ENCODE data around the gene ELOVL1.
A peak's percentile ranks its signal among the peaks of the same experiment; 100 is the strongest.

ELOVL1 gene

DNA sequence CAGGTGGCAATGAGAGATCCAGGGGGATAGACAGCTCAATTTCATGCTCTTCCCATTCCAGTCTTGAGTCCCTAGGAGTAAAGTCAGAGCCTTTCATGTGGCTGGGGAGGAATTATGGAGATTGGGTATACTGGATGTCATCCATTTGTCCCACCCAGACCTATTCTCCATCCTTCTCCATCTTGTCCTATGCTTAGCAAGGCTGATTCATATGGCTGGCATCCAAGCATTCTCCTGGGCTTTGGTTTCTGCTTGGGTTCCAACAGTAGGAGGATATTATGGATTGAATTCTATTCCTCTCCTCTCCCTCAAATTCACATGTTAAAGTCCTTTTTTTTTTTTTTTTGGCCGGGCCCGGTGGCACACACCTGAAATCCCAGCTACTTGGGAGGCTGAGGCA is 12.9 kb downstream of the ELOVL1 start:
- DNase-seq (ENCODE audit: low read depth, low spot score): no peak

DNA sequence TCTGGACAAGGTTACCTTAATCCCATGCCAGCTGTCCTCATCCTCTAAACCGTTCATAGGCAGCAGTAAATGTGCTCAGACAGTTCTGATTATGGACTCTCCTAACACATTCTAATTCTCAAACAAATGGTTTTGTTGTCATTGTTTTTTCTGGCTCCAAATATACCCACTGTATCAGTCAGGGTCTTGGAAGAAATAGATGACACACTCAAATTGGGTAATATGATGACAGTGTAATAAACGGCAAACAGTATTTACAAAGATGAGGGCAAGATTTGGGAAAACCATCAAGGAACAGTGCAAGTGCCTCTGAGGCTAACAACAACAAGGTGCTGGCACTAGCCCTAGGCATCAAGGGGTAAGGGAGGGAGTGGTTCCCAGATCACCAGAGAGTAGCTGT is 13.3 kb downstream of the ELOVL1 start:
- no peak for DNase-seq (ENCODE audit: low read depth, low spot score)

DNA sequence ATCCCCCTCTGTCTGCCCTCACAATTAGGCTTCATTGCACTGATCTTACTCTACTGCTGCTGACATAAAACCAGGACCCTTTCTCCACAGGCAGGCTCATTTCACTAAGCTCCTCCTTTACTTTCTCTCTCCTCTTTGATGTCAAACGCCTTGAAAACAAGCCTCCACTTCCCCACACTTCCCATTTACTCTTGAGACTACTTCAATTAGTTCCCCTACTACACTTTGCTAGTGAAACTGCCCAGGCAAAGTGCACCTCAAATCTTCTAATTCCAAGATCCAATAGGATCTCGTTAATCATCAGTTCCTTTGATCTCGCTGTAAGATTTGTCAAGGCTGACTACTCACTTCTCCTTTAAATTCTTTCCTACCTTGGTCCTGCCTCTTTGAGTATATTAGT is 14.9 kb downstream of the ELOVL1 start:
- DNase-seq (ENCODE audit: low read depth, low spot score): no peak

DNA sequence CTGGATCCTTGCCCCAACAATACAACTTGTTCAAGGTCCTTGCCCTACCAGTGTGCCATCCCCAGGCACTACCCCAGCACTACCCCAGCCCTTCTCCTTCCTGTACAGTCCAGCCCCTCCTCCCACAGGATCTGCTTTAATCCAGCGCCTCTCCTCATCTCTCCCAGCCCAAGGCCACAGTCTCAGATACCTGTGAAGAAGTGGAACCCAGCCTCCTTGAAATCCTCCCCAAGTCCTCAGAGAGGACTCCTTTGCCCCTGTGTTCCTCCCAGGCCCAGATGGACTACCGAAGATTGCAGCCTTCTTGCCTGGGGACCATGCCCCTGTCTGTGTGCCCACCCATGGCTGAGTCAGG is 15.5 kb downstream of the ELOVL1 start:
- no peak for DNase-seq (ENCODE audit: low read depth, low spot score)

DNA sequence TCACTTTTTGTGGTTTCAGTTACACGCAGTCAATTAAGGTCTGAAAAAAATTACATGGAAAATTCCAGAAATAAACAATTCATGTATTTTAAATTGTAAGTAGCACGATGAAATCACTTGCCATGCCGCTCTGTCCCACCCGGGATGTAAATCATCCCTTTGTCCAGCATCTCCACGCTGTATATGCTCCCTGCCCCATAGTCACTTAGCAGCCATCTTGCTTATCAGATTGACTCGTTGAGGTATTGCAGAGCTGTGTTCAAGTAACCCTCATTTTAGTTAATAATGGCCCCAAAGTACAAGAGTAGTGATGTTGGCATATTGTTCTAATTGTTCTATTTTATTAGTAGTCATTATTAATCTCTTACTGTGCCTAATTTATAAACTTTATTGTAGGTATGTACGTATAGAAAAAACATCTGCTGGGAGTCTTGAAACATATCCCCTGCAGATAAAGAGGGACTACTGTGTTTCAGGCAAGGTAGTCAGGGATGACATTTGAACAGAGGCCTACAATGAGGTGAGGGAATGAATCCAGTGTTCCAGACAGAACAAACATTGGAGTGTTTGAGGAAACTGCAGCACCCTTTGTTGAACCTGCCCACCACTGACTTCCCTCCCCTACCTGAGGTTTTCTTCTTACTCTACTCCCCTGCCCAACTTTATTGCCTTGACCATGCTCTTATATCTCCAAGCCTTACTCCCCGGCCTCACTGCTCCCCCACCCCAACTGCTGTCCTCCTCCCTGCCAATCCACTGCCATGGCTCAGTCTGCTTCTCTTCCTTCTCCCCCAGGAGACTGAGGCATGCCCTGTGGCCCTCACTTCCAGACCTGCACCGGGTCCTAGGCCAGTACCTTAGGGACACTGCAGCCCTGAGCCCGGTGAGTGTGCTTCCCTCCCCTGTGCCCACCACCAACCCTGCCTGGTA is 16.1 kb downstream of the ELOVL1 start:
- DNase-seq (ENCODE audit: low read depth, low spot score): no peak

DNA sequence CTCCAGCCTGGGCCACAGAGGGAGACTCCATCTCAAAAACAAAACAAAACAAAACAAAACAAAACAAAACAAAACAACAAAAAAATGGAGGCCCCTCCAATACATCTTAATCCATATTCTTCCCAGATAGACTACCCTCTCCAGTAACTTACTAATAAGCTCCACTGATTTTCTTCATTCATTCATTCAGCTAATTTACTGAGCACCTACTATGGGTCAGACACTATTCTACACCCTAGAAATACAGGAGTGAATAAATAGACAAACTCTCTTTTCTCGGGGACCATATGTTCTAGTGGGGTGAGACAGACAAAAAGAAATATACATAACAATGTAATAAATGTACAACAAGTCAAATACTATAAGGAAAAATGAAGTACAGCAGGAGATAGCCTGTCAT is 16.8 kb downstream of the ELOVL1 start:
- DNase-seq (ENCODE audit: low read depth, low spot score): no peak

DNA sequence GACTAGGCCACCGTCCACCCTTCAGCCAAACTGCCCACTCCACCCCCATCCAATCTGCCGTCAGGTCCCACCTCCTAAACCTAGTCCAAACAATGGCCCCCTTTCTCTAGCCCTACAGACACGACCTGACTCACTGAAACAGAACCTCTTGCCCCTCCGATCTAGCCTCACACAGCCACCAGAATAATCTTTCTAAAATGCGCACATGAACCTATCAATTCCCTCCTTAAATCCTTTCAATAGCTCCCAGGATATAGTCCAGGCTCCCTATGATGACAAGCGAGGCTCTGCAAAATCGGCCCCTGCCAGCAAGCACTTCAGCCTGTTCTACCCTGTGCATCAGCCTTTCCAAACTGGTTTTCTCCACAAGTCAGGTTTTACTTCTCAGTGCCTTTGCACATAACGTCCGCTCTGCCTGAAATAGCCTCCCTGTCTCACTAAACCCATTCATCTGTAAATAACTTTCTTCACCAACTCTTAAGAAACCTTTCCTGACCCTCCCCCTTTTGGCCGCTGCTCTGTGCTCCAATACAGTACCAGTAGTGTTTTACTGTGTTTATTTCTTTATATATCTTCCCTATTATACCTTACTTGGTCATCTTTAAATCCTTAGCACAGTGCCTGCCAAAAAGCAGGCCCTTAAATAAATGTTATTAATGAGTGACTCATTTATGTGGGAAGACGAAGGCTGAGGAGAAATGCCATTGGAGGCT is 18.1 kb downstream of the ELOVL1 start:
- DNase-seq (ENCODE audit: low read depth, low spot score): no peak

DNA sequence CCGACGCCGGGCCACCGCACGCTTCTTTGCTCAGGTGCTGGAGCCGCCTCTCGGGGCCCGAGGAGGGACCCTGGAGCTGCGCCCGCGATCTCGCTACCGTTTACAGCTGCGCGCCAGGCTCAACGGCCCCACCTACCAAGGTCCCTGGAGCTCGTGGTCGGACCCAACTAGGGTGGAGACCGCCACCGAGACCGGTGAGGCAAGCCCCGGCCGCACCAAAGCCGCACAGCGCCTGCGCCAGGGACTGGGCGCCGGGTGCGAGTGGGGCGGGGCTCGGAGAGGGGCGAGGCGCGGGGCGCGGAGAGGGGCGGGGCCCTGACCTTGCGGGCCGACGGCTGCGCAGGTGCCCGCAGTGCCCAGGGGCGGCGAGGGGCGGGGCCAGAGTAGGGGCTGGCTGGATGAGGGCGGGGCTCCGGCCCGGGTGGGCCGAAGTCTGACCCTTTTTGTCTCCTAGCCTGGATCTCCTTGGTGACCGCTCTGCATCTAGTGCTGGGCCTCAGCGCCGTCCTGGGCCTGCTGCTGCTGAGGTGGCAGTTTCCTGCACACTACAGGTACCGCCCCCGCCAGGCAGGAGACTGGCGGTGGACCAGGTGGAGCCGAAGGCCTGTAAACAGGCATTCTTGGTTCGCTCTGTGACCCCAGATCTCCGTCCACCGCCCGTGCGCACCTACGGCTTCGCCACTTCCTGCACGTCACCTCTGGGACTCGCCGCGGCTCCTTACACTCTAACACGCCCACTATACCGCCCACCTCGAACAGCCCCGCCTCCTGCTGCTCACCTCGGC is 18.8 kb downstream of the ELOVL1 start:
- DNase-seq (ENCODE audit: low read depth, low spot score): peak; percentile 97

DNA sequence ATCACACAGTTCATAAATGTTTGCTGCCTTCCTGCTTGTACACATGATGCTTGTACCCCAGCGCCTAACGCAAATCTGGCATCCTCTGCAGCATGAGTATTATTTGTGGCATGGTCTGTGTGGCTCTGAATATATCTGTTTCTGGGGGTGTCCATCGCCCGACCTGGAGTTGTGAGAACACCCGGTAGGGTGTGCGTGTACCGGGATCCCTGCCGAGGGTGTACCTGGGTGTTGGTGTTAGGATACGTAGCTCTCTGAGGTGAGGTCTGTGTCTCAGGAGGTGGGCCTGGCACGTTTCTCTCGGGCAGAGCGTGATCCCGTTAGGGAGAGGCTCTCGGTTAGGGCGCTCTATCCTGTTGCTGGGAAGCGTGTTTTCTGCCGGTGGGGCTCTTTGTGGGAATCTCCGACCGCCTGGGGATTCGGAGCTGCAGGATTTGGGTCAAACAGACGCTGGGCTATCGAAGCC is 19.4 kb downstream of the ELOVL1 start:
- no peak for DNase-seq (ENCODE audit: low read depth, low spot score)

DNA sequence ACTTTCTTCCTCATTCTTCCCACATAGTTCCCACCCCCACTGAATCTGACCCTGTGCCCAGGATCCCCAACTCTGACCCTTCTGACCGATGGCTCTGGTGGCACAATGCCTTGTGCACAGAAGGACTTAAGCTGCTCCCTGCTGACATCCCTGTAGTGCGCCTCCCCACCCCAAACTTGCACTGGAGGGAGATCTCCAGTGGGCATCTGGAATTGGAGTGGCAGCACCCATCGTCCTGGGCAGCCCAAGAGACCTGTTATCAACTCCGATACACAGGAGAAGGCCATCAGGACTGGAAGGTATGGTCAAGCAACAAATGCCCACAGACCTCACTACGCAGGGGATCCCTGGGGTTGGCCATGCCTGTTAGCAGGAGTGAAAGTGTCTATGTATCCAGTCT is 21.2 kb downstream of the ELOVL1 start:
- no peak for DNase-seq (ENCODE audit: low read depth, low spot score)

DNA sequence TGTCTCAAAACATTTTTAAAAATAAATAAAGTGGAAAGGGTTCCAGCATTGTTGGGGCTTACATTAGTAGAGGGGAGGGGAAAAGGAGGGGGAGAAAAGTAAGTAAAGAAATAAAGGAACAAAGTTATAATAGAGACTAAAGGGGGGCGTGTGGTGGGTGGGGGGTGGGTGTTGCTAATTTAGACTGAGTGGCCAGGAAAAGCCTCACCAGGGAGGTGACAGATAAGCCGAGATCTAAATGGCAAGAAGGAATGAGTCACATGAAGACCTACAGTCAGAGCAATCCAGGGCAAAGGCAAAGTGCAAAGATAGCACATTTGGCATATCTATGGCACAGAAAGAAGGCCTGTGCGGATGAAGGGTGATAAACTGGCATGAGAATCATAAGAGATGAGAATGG is 22.7 kb downstream of the ELOVL1 start:
- DNase-seq (ENCODE audit: low read depth, low spot score): no peak

DNA sequence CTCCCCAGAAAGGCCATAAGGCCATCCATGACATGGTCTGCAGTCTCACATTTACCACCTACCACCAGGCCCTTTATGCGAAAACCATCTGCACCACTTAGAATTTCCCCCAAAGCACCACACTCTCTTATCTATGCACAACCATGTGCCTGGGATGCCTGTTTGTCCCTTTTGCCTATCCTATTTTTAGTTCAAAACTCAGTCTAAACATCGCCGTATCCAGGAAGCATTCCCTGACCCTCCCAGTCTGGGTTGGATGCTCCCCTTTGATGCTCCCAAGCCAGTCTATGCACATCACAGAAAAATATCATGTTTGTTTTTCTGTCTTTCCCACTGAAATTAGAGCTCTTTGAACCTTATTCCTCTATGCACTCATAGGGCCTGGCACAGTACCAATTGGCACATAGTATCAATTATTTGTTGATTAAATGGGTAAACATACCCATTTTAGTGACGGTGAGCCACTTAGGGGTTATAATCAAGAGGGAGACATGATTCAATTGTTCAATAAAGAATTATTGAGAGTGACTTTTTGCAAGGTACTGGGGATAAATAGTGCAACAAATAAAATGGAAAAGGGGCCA is 23.5 kb downstream of the ELOVL1 start:
- no peak for DNase-seq (ENCODE audit: low read depth, low spot score)

DNA sequence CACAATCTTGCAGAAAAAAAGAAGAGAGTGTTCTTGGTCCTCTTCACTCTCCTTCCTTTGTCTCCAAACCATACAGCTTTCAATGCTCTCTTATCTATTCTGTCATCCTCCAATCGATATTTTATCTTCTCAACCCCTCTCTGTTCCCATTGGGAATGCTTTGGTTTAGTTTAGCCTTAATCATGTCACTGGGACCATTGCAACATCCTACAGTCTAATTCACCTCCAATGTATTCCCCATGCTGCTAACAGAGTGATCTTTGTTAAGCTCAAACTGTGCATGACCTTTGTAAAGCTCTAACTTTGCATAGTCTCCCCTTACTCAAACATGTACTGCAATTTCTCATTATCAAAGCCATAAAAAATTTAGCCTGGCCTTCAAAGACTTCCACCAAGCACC is 27.3 kb downstream of the ELOVL1 start:
- DNase-seq (ENCODE audit: low read depth, low spot score): no peak

DNA sequence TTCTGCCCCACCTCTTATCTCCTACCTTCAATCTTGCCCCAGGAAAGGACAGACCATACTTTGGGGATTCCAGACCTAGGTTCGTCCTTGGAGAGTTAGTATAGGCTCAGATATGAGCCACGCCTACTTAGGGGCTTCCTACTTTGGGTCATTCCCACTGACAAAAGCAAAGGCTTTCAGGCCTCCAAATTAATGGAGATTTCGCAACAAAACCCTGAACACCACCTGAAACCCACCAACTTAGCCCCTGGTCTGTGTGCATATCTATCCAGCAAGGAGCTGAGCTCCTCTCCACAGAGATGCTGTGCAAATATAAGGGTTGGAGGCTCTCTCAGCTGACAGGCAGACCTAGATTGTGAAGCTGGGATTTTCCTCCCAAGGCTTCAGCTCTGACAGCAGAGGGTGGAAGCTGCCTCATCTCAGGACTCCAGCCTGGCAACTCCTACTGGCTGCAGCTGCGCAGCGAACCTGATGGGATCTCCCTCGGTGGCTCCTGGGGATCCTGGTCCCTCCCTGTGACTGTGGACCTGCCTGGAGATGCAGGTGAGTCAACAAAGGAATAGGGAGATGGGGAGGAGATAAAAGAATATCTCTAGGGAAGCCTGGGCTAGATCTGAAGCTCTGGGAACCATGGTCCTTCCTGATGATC is 28.1 kb downstream of the ELOVL1 start:
- DNase-seq (ENCODE audit: low read depth, low spot score): no peak

DNA sequence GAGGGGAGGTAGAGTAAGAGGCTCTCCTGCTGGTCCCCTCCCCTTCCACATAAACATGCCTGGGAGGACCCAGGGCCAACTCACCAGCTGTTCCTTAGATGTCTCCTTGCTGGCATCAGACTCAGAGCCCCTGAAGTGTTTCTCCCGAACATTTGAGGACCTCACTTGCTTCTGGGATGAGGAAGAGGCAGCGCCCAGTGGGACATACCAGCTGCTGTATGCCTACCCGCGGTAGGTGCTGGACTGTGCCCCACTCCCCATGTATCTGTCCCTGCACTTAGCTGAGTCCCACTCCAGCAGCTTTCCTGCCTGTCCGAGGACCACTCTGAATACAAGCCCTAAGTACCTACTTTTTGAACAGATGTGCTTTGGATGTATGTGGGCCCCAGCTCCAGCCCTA is 29.8 kb downstream of the ELOVL1 start:
- no peak for DNase-seq (ENCODE audit: low read depth, low spot score)

DNA sequence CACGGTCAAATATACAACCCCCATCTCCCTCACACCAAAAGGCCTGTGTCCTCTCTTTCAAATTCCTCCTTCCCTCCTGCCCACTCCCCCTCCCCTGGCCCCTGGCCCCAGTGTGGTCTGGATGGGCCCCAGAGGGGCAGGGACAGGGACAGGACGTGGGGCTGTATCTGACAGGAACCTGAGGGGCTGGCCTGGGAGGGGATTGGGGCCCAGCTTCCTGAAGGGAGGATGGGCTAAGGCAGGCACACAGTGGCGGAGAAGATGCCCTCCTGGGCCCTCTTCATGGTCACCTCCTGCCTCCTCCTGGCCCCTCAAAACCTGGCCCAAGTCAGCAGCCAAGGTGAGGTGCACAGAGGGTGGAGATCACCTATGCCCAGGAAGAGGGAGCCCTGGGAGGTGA is 30.2 kb downstream of the ELOVL1 start, which contains the start of gene MPL:
MPL (plus strand) TSS at position 231 of the 400 bp plus-strand sequence; CDS start at position 262, 31 bp downstream.
- DNase-seq (ENCODE audit: low read depth, low spot score): no peak

DNA sequence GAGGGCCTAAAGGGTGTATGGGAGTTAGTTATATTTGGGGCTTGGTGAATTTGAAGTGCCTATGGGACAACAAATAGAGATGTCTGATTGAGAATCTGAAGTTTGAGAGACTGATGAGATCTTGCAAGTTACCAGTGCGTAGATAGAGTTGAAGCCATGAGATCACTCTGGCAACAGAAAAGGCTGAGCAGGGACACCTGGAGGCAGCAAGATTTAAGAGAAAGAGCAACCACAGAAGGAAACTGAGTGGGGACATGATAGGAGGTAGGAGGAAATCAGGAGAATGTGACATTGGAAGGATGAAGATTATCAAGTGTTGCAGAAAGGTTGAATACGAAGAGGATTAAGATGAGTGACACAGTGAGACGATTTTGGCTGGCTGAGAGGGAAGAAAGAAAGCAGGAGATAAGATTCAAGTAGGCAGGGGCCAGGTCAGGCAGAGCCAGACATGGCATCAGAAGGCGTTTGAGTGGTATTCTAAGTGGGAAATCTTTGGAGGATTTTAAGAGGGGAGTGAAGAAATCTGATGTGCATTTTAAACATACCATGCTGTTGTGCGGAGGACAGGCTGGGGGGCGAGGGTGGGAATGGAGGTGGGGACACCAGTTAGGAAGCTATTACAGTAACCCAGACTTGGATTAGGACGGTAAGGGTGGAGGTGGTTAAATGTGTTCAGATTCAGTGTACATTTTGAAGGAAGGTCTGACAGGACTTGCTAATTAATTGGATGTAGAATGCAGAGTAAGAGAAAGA is 33.2 kb downstream of the ELOVL1 start:
- DNase-seq (ENCODE audit: low read depth, low spot score): no peak

DNA sequence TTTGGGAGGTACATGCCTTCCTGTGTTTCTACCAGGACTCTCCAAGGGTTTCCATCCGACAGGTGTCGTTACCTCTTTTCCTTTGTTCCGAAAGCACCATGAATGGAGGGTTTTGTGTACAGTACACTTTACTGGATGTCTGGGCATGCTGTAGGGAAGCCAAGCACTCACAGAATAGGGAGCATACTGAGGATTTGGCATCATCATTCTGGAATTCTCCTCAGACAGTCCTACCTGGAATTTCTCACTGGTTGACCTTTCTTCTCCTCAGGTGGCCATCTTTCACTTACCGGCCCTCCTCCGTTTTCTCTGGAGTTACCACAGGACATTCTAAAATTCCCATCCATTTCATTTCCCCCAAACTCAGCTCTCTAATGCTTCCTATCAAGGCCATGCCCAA is 36.1 kb downstream of the ELOVL1 start:
- DNase-seq (ENCODE audit: low read depth, low spot score): no peak

DNA sequence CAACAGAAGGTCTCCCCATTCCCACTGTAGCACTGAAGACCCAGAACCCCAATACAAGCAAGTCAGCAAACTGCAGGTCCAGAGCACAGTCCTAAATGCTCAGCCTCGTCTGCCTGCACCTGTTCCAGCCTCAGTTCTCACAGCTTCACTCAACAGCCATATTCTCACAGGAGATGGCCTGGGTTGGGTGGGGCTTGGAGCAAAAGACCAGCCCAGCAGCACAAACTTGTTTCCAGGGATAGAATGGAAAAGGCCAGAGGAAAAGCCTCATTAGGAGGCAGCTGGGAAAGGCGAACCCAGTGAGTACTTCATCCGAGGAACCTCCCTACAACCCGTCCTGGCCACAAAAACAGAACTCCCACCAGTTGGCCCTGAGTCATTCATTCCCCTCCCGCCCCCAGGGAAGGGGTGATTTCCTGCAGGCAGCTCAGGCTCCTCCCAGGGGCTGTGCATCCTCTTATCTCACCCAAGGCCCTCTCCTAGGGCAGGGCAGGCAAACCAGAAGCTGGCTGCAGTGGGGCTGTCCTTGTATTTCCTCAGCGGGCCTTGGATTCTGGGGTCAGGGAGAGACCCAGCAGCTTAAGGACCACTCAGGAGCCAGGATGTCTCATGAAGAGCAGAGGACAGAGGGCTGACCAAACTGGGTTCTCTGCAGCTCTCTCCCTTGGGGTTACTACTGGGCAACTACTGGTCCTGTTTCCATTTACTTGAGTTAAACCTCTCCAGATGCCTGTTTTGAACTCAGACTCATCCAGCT is 37.6 kb downstream of the ELOVL1 start:
- peak; percentile 76 for DNase-seq (ENCODE audit: low read depth, low spot score)
